ENCODE data around the gene B3GAT2.

The B3GAT2 gene

GRCh38 chr6:70901324-70901723, 55.5 kb downstream of the B3GAT2 start:
- no peak for DNase-seq (ENCODE audit: insufficient read length, low spot score)
- FAIRE-seq = peak; percentile 26

GRCh38 chr6:70900047-70900446, 56.8 kb downstream of the B3GAT2 start:
- FAIRE-seq = no peak
- no peak for DNase-seq (ENCODE audit: insufficient read length, low spot score)

GRCh38 chr6:70894001-70894400, 62.9 kb downstream of the B3GAT2 start:
- FAIRE-seq = no peak
- no peak for DNase-seq (ENCODE audit: insufficient read length, low spot score)

GRCh38 chr6:70889270-70889669, 67.6 kb downstream of the B3GAT2 start:
- DNase-seq (ENCODE audit: insufficient read length, low spot score) = no peak
- no peak for FAIRE-seq

GRCh38 chr6:70886661-70887060, 70.2 kb downstream of the B3GAT2 start:
- FAIRE-seq (no peak), DNase-seq (ENCODE audit: insufficient read length, low spot score) (no peak)

GRCh38 chr6:70886071-70886470, 70.8 kb downstream of the B3GAT2 start:
- FAIRE-seq = no peak
- no peak for DNase-seq (ENCODE audit: insufficient read length, low spot score)

GRCh38 chr6:70884074-70884983, 72.5 kb downstream of the B3GAT2 start:
- FAIRE-seq (no peak), DNase-seq (ENCODE audit: insufficient read length, low spot score) (peak; percentile 70)

GRCh38 chr6:70879496-70879895, 77.4 kb downstream of the B3GAT2 start:
- FAIRE-seq (peak; percentile 23), DNase-seq (ENCODE audit: insufficient read length, low spot score) (no peak)

GRCh38 chr6:70874181-70874913, 82.5 kb downstream of the B3GAT2 start:
- DNase-seq (ENCODE audit: insufficient read length, low spot score) (no peak), FAIRE-seq (no peak)

GRCh38 chr6:70872469-70872868, 84.4 kb downstream of the B3GAT2 start:
- DNase-seq (ENCODE audit: insufficient read length, low spot score) (no peak), FAIRE-seq (no peak)

GRCh38 chr6:70864401-70864800, 92.5 kb downstream of the B3GAT2 start:
- FAIRE-seq = no peak
- no peak for DNase-seq (ENCODE audit: insufficient read length, low spot score)

GRCh38 chr6:70863343-70863742, 93.5 kb downstream of the B3GAT2 start:
- DNase-seq (ENCODE audit: insufficient read length, low spot score) (no peak), FAIRE-seq (no peak)

GRCh38 chr6:70860920-70861319, 95.9 kb downstream of the B3GAT2 start:
- FAIRE-seq = no peak
- DNase-seq (ENCODE audit: insufficient read length, low spot score) = no peak

GRCh38 chr6:70860045-70860444, 96.8 kb downstream of the B3GAT2 start:
- DNase-seq (ENCODE audit: insufficient read length, low spot score) (no peak), FAIRE-seq (no peak)

GRCh38 chr6:70857387-70858077, 99.3 kb downstream of the B3GAT2 start:
- DNase-seq (ENCODE audit: insufficient read length, low spot score) (no peak), FAIRE-seq (no peak)

- no peak for FAIRE-seq
- DNase-seq (ENCODE audit: insufficient read length, low spot score) = no peak
Observed at GRCh38 chr6:70852667-70853246, 104.1 kb downstream of the B3GAT2 start.

- FAIRE-seq (no peak), DNase-seq (ENCODE audit: insufficient read length, low spot score) (no peak)
Observed at GRCh38 chr6:70849348-70850069, 107.4 kb downstream of the B3GAT2 start.

- no peak for FAIRE-seq
- DNase-seq (ENCODE audit: insufficient read length, low spot score) = no peak
Observed at GRCh38 chr6:70847106-70848084, 109.5 kb downstream of the B3GAT2 start.

- DNase-seq (ENCODE audit: insufficient read length, low spot score) (no peak), FAIRE-seq (no peak)
Observed at GRCh38 chr6:70846207-70846835, 110.5 kb downstream of the B3GAT2 start.
